Measurements from ENCODE around the gene RPUSD2.

Gene RPUSD2

GRCh38 chr15:40569129-40569953 is at the start of gene RPUSD2:
Gene RPUSD2, plus strand, starts transcription at chr15:40569299. Its CDS starts 39 bp downstream, at chr15:40569338.
- DNase-seq (ENCODE audit: low spot score): peak; percentile 80

- DNase-seq (ENCODE audit: low spot score): no peak
Measured at GRCh38 chr15:40523611-40524010, 45.5 kb upstream of the RPUSD2 start.

- DNase-seq (ENCODE audit: low spot score): no peak
Measured at GRCh38 chr15:40525855-40526254, 43.2 kb upstream of the RPUSD2 start.

- no peak for DNase-seq (ENCODE audit: low spot score)
Measured at GRCh38 chr15:40528801-40529200, 40.3 kb upstream of the RPUSD2 start.

- no peak for DNase-seq (ENCODE audit: low spot score)
Measured at GRCh38 chr15:40533763-40534364, 35.2 kb upstream of the RPUSD2 start.

- no peak for DNase-seq (ENCODE audit: low spot score)
Measured at GRCh38 chr15:40534371-40534770, 34.7 kb upstream of the RPUSD2 start.

GRCh38 chr15:40536501-40536900 is 32.6 kb upstream of the RPUSD2 start:
- DNase-seq (ENCODE audit: low spot score): no peak

GRCh38 chr15:40538976-40539375 is 30.1 kb upstream of the RPUSD2 start:
- DNase-seq (ENCODE audit: low spot score): no peak

GRCh38 chr15:40543082-40543481 is 26.0 kb upstream of the RPUSD2 start:
- DNase-seq (ENCODE audit: low spot score): no peak

- DNase-seq (ENCODE audit: low spot score): no peak
Measured at GRCh38 chr15:40543631-40544294, 25.3 kb upstream of the RPUSD2 start.

- DNase-seq (ENCODE audit: low spot score): no peak
Measured at GRCh38 chr15:40545457-40545856, 23.6 kb upstream of the RPUSD2 start.

GRCh38 chr15:40548610-40549009 is 20.5 kb upstream of the RPUSD2 start:
- DNase-seq (ENCODE audit: low spot score): no peak

GRCh38 chr15:40549894-40550293 is 19.2 kb upstream of the RPUSD2 start:
- no peak for DNase-seq (ENCODE audit: low spot score)

GRCh38 chr15:40550341-40551037 is 18.6 kb upstream of the RPUSD2 start:
- no peak for DNase-seq (ENCODE audit: low spot score)

GRCh38 chr15:40554161-40554525 is 15.0 kb upstream of the RPUSD2 start:
- no peak for DNase-seq (ENCODE audit: low spot score)

GRCh38 chr15:40555876-40556275 is 13.2 kb upstream of the RPUSD2 start:
- no peak for DNase-seq (ENCODE audit: low spot score)

GRCh38 chr15:40558952-40559742 is 10.0 kb upstream of the RPUSD2 start:
- DNase-seq (ENCODE audit: low spot score): no peak

- no peak for DNase-seq (ENCODE audit: low spot score)
Measured at GRCh38 chr15:40562691-40563090, 6.4 kb upstream of the RPUSD2 start.

GRCh38 chr15:40563426-40563825 is 5.7 kb upstream of the RPUSD2 start:
- no peak for DNase-seq (ENCODE audit: low spot score)

GRCh38 chr15:40564591-40565332 is 4.3 kb upstream of the RPUSD2 start, which contains the start of gene CCDC32:
Gene CCDC32, minus strand, starts transcription at chr15:40565042. Its CDS starts 2,027 bp downstream, at chr15:40563015.
- peak; percentile 90 for DNase-seq (ENCODE audit: low spot score)
